ENCODE data around the gene PTPN3. TPM values are rescaled to one million over a fixed set of nuclear protein-coding genes. Genes with fewer than 3 reads are reported as not detected.

Gene PTPN3
- total and polyA plus RNA-seq, 9 of the 15 experiments (the other 6 are each of a cell fraction or from before 2014, with no cell fraction given) = 0.02 TPM; not detected in 8

DNA sequence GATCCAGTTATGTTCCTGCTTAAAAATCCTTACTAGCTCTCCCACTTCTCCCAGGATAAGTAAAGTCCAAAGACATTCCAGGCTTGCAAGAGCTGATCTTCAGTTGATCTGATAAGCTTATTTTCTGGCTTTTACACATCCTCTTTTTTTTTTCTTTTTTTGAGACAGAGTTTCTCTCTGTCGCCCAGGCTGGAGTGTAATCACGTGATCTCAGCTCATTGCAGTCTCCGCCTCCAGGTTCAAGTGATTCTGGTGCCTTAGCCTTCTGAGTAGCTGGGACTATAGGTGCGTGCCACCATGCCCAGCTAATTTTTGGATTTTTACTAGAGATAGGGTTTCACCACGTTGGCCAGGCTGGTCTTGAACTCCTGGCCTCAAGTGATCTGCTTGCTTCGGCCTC lies 37.3 kb upstream of the PTPN3 start:
- Histone ChIP-seq H3K27me3 (ENCODE audit: control insufficient read depth in 2 of 2, insufficient read depth in 2 of 2, low read length in 2 of 2) (peaks cover 5 to 9% of the 10 kb centered on the region in 2 experiments; a peak in 4 of 5 replicates), H4K20me1 (replicated peaks; ENCODE audit: control insufficient read depth, insufficient read depth, low read length) (no peaks in the 10 kb centered on the region), H2AFZ (ENCODE audit: low read depth, low read length) (no peak overlapping the region), H3K36me3 (ENCODE audit: control insufficient read depth, insufficient read depth, low read length) (no peaks in the 10 kb centered on the region), H3K4me1 (replicated peaks in 1 of 2; ENCODE audit: control insufficient read depth in 2 of 2, insufficient read depth in 2 of 2, low read length in 2 of 2) (peaks cover 0 to 4% of the 10 kb centered on the region in 2 experiments; a peak in 2 of 5 replicates), H3K9me3 (replicated peaks; ENCODE audit: control insufficient read depth, insufficient read depth, low read depth, low read length) (no peaks in the 10 kb centered on the region), H3K4me3 (no peak overlapping the region), H3K79me2 (ENCODE audit: control insufficient read depth, insufficient read depth, low read length) (no peaks in the 10 kb centered on the region), H3K9ac (ENCODE audit: insufficient read depth in 1 of 2, low read depth in 2 of 2, low read length in 2 of 2) (no peak overlapping the region), H3K9me1 (ENCODE audit: control insufficient read depth, insufficient read depth, low read length) (no peaks in the 10 kb centered on the region), H3K4me2 (ENCODE audit: insufficient read depth, low read length) (no peak overlapping the region), H3K27ac (ENCODE audit: extremely low read depth, low read depth, low read length) (no peak overlapping the region)
- ATAC-seq = no peak
- intact Hi-C loops (cut with micrococcal nuclease) = no loop called here
- ChIA-PET POLR2A (interaction anchor here (0.8 kb wide), 1 partner anchor 10 kb away, joined by 3 read pairs; no protein-coding TSS in a partner anchor), CTCF (ENCODE audit: low intra/inter-chr PET ratio) (no interaction called here)
- no peak for DNase-seq (ENCODE audit: extremely low read depth in 1 of 4, low spot score in 3 of 4)
- in situ Hi-C loops (cut with MboI) = no loop called here
- WGBS (ENCODE audit: insufficient coverage, low coverage, missing lambda C conversion rate) = 0% methylated on average over 6 of the region's 6 CpGs
- FAIRE-seq = no peak
- TF ChIP-seq, protein P1, sequence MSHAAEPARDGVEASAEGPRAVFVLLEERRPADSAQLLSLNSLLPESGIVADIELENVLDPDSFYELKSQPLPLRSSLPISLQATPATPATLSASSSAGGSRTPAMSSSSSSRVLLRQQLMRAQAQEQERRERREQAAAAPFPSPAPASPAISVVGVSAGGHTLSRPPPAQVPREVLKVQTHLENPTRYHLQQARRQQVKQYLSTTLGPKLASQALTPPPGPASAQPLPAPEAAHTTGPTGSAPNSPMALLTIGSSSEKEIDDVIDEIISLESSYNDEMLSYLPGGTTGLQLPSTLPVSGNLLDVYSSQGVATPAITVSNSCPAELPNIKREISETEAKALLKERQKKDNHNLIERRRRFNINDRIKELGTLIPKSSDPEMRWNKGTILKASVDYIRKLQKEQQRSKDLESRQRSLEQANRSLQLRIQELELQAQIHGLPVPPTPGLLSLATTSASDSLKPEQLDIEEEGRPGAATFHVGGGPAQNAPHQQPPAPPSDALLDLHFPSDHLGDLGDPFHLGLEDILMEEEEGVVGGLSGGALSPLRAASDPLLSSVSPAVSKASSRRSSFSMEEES (CRISPR knock-in tag; IDR thresholded peaks at IDR 0.05) = peak; percentile 92
- TF ChIP-seq, protein P2, sequence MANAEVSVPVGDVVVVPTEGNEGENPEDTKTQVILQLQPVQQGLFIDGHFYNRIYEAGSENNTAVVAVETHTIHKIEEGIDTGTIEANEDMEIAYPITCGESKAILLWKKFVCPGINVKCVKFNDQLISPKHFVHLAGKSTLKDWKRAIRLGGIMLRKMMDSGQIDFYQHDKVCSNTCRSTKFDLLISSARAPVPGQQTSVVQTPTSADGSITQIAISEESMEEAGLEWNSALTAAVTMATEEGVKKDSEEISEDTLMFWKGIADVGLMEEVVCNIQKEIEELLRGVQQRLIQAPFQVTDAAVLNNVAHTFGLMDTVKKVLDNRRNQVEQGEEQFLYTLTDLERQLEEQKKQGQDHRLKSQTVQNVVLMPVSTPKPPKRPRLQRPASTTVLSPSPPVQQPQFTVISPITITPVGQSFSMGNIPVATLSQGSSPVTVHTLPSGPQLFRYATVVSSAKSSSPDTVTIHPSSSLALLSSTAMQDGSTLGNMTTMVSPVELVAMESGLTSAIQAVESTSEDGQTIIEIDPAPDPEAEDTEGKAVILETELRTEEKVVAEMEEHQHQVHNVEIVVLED (CRISPR knock-in tag; IDR thresholded peaks at IDR 0.05) = no peak
- TF ChIP-seq CBFA2T2 (conservative IDR thresholded peaks at IDR 0.05) = 0 out of 2 replicates have a peak, but pooled peaks have one; percentile 27
- peak; percentile 69; the same call in 1 of the 2 replicates for TF ChIP-seq TOE1 (IDR thresholded peaks at IDR 0.05; ENCODE audit: borderline replicate concordance)
- no peak for TF ChIP-seq TOE1 (CRISPR knock-in tag; IDR thresholded peaks at IDR 0.05; ENCODE audit: borderline replicate concordance, low read depth)
- no peak for TF ChIP-seq TCFL5 (CRISPR knock-in tag; conservative IDR thresholded peaks at IDR 0.05)
- peak; percentile 80 for TF ChIP-seq RAD51 (IDR thresholded peaks at IDR 0.05; ENCODE audit: borderline replicate concordance, low read depth)
- BruUV-seq (replicated peaks) = no TSS peak
